HG03521 (cell line): Measurements from ENCODE around the gene COMT.
"Not testable (repeated sequence)": the region's sequence is repeated elsewhere in the genome, so short reads cannot be mapped to it uniquely, and the experiment has no call there.

Experiments used
- ATAC-seq: cut with Tn5 transposase; IDR thresholded peaks from one replicate; pipeline ENCODE4 v1.9.1; 2021; ENCODE audit warnings: mild to moderate bottlenecking, moderate library complexity; ENCODE audit not compliant: unreplicated experiment

Gene COMT

GRCh38 chr22:19907902-19908301 lies 33.7 kb upstream of the COMT start:
- not testable (repeated sequence) for ATAC-seq

DNA sequence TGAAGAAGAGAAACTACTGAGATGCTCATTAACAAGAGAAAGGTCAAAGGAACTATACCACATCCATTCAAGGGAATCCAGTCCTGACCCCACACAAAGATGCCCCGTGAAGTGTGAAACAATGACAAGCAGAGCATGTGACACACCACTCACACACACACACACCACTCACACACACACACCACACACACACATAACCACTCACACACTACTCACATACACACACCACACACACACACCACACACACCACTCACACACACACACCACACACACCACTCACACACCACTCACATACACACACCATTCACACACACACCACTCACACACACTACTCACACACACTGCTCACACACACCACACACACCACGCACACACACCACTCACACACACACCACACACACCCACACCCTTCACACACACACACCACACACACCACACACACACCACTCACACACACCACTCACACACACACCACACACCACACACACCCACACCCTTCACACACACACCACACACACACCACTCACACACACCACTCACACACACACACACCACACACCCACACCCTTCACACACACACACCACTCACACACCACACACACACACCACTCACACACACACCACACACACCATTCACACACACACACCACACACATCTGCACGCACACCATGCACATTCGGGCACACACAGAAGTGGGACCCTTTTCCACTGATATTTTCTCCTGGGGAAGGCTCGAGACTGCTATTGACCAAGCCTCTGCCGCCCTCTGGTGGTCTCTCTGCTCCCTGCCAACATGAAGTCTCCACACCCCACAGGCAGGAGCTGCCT lies 32.0 kb upstream of the COMT start:
- ATAC-seq: no peak

- ATAC-seq: no peak
Observed at GRCh38 chr22:19910180-19910744, 31.3 kb upstream of the COMT start.

GRCh38 chr22:19911540-19912270 lies 29.9 kb upstream of the COMT start:
- ATAC-seq: no peak

DNA sequence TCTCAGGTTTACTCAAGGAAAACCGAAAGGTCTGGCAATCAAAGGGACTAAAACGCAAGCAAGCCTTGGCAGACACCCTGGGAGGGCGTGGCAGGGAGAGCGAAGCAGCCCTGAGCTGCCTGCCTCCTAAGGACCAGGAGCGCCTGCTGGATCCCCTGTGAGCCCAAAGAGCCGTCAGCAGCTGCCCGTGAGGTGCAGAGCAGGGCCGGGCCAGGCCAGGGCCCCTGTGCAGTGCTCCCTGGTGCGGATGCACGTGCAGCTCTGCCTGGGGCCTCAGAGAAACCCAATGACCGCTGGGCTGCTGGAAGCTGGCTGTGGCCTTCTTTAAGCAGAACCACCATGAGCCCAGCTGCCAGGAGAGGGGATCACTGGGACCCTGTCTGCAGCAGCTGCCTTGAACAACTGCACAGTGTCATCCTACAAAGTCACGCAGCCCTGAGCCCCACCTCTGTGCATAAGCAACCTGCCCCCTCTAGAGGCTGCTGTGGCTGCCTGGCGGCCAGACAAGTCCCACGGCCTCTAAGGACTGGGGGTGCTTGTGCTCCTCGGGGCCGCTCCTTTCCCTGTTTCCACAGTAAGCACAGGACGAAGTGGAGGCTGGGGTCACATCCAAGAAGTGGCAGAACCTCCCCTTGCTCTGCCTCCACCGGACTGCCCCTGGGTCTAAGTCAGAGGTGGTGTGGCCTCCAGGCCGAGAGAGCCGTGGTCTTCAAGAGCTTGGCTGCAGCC lies 29.1 kb upstream of the COMT start:
- ATAC-seq: no peak

DNA sequence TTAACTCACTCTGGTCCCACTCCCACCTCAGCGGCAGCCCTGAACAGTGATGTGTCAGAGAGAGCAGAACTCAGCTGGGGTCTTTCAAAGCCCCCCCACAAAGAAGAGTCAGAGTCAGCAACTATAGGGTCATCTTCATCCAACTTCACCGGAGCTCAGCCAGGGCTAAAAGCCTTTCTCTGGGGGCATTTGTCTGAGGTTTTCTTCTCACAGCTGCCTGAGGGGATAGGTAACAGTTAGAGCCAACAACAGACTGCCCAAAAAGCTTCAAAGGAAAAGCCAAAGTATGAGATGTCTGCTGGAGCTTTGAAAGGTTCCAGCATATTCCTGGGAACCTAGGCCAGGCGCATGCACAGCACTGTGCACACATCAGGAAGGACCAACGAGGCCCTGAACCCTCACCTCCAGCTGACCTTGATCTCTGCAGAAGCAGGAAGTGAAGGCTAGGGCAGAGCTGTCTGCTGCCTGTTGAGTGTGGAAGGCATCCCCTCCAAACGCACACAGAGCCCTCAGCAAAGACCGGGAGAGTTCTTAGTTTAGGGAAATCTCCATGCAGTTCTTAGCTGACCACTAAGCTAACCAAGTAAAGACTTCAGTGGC lies 28.1 kb upstream of the COMT start:
- no peak for ATAC-seq

DNA sequence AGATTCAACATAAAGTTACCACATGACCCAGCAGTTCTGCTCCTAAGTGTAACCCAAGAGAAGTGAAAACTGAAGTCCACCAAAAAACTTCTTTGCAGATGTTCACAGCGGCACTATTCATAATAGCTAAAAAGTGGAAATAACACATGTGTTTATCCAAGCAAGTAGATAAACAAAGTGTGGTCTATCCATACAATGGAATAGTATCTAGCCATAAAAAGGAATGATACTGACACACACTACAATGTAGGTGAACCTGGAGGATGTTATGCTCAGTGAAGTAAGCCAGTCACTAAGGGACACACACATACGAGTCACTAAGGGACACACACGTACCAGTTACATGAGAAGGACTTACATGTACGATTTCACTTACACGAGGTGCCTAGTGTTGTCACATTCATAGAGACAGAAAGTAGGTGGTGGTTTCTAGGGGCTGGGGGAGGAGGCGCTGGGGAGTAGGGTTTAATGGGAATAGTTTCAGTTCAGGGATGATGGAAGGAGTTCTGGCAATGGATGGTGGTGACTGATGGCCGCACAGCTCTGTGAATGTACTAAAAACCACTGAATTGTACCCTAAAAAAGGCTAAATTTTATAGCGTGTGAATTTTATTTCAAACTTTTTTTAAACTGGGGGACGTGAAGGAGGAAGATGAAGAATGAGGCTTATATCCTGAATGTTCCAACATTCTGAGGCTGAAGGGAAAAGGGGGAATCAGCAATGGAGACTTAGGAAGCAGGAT lies 27.2 kb upstream of the COMT start:
- no peak for ATAC-seq

GRCh38 chr22:19915287-19915954 lies 26.2 kb upstream of the COMT start:
- ATAC-seq: no peak

DNA sequence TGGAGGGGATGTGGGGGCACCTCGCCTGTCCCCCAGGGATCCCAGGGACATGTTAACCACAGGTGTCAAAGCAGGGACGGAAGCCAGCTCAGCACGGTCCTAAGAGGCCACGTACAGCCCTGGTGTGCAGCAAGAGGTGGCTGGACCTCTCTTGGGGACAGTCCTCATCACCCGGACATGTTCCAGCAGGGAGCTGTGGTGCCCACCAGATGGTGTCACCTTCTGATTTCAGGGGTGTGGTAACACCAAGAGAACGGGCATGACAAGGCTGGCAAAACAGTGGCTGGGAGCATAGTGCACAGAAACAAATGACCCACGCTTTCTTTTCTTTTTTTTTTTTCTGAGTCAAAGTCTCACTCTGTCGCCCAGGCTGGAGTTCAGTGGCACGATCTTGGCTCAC lies 25.6 kb upstream of the COMT start:
- ATAC-seq: no peak

- no peak for ATAC-seq
Observed at GRCh38 chr22:19916941-19917340, 24.6 kb upstream of the COMT start.

GRCh38 chr22:19917389-19918138 lies 24.0 kb upstream of the COMT start:
- ATAC-seq: no peak

DNA sequence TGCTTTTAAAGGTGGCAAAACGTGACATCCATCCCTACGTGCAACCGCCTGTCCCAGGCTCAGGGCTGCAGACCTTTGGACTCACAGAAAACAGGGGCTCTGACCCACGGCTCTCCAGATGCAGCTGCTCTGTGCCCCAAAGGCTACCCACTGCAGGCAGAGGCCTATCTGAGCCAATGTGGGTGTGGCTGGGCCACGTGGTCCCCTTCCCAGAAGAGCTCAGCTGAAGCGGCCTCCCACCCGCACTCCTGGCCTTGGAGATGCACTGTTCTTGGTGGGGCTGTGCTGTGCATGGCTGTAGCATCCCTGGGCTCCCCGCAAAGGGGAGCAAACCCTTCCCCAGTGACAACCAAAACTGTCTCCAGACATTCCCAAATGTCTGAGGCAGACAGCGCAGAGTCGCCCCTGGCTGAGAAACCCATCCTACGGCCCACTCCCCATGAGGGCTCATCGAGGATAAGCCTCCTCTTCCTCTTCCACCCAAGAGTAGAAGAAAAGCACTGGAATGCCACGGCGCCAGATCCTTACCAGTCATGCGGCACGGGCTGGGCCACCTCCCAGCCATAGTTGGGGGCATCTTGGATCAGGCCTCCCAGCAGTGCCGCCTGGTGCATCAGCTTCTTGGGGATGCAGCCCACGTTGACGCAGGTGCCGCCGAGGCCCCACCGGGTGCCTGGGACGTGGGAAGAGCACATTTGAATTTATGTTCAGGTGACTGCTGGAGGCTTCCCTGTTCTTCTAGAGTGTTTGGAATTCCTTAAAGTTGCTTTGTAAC lies 23.1 kb upstream of the COMT start:
- no peak for ATAC-seq

- no peak for ATAC-seq
Observed at GRCh38 chr22:19919701-19920363, 21.7 kb upstream of the COMT start.

GRCh38 chr22:19921544-19922081 lies 20.0 kb upstream of the COMT start:
- no peak for ATAC-seq

DNA sequence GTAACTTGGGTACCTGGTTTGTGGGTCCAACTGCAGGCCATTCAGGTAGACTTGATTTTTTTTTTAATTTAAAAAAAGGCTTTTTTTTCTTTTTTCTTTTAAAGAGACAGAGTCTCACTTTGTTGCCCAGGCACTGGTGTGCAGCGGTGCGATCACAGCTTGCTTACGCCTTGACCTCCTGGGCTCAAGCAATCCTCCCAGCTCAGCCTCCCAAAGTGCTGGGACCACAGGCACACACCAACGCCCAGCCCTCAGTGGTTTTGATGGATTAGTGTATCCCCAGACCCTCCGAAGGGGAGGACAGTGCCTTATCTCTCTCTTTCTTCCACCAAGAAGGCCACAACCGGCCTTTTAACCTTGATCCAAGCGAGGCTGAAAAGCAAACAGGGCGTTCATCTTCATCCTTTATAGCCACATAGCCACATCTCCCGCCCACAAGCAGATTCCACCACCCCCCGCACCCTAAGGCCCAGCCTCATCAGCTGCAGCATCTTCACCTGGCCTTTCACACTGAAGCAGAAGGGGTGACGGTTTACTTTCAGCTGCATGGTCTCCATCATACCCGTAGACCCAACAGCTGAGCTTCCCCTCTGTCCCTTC lies 17.6 kb upstream of the COMT start:
- ATAC-seq: no peak

GRCh38 chr22:19926028-19926427 lies 15.5 kb upstream of the COMT start:
- not testable (repeated sequence) for ATAC-seq

- no peak for ATAC-seq
Observed at GRCh38 chr22:19927696-19928095, 13.9 kb upstream of the COMT start.
